Hepatocyte (in vitro differentiated cells): ENCODE measurements around the gene AHSP. TPM values are rescaled to one million over a fixed set of nuclear protein-coding genes. Genes with fewer than 3 reads are reported as not detected.

Source experiments
- DNase-seq: peaks from one replicate; pipeline ENCODE4 v3.0.0-alpha.2; 2016; ENCODE audit warnings: low spot score
- H2AFZ ChIP-seq: fragments of 200-600 bp; sonication (generic); 2 replicates; pipeline ENCODE4 v1.6.0; 2016; ENCODE audit warnings: antibody characterized with exemption, mild to moderate bottlenecking
- H3K27ac ChIP-seq: fragments of 200-600 bp; sonication (generic); 2 replicates; pipeline ENCODE4 v1.5.1; 2016; ENCODE audit warnings: mild to moderate bottlenecking
- H3K27me3 ChIP-seq: fragments of 200-600 bp; sonication (generic); 2 replicates; pipeline ENCODE4 v1.6.1; 2016
- H3K36me3 ChIP-seq: fragments of 200-600 bp; sonication (generic); replicated peaks from 2 replicates; pipeline ENCODE4 v1.5.1; 2016; ENCODE audit warnings: low read depth; ENCODE audit not compliant: insufficient read depth
- H3K4me1 ChIP-seq: fragments of 200-600 bp; sonication (generic); 2 replicates; pipeline ENCODE4 v1.5.1; 2016; ENCODE audit warnings: mild to moderate bottlenecking, moderate library complexity; ENCODE audit not compliant: insufficient read depth
- H3K4me2 ChIP-seq: fragments of 200-600 bp; sonication (generic); 2 replicates; pipeline ENCODE4 v1.6.0; 2016
- H3K4me3 ChIP-seq: fragments of 200-600 bp; sonication (generic); 2 replicates; pipeline ENCODE4 v1.5.1; 2016; ENCODE audit warnings: mild to moderate bottlenecking
- H3K79me2 ChIP-seq: fragments of 200-600 bp; sonication (generic); 2 replicates; pipeline ENCODE4 v1.6.0; 2017; ENCODE audit warnings: mild to moderate bottlenecking
- H3K9me2 ChIP-seq: fragments of 200-600 bp; sonication (generic); replicated peaks from 2 replicates; pipeline ENCODE4 v1.6.0; 2017; ENCODE audit warnings: mild to moderate bottlenecking; ENCODE audit not compliant: insufficient read depth
- H3K9me3 ChIP-seq: fragments of 200-600 bp; sonication (generic); 2 replicates; pipeline ENCODE4 v1.5.1; 2016; ENCODE audit warnings: low read depth, mild to moderate bottlenecking
- H4K20me1 ChIP-seq: fragments of 200-600 bp; sonication (generic); 2 replicates; pipeline ENCODE4 v1.6.0; 2016; ENCODE audit warnings: mild to moderate bottlenecking; ENCODE audit not compliant: insufficient read depth, poor library complexity, severe bottlenecking
- EZH2 ChIP-seq: fragments of 200-600 bp; sonication (generic); IDR thresholded peaks from 2 replicates; pipeline ENCODE4 v1.6.1; 2016; ENCODE audit warnings: antibody characterized with exemption, mild to moderate bottlenecking, borderline replicate concordance
- EZH2phosphoT487 ChIP-seq: fragments of 200-600 bp; sonication (generic); IDR thresholded peaks from one replicate; pipeline ENCODE4 v1.6.1; 2018; ENCODE audit warnings: antibody characterized with exemption, mild to moderate bottlenecking, low read depth, moderate library complexity; ENCODE audit not compliant: unreplicated experiment, severe bottlenecking
- WGBS: methylation state at CpG from one replicate; pipeline ENCODE4 v1.1.6; 2016; ENCODE audit warnings: low lambda C conversion rate; ENCODE audit errors: missing lambda C conversion rate; 5-methylcytosine and 5-hydroxymethylcytosine counted together
- polyA plus RNA-seq: library from polyadenylated mRNA; unstranded; fragments of >200 nt; fragmentation: Nextera tagmentation; extraction: Ambion mirVana; gene quantifications from 2 replicates; pipeline ENCODE4 v1.2.1, GENCODE V29; 2016
- total RNA-seq: library from RNA; depleted of rRNA; stranded (reverse); fragments of >200 nt; gene quantifications from 2 replicates; pipeline ENCODE4 v1.2.3, GENCODE V29; 2014
- TF ChIP-seq, protein P1 (sequence below): fragments of 200-600 bp; sonication (generic); IDR thresholded peaks from 2 replicates; pipeline ENCODE4 v1.5.1; 2016; ENCODE audit warnings: antibody characterized with exemption, mild to moderate bottlenecking; ENCODE audit not compliant: poor library complexity

Gene AHSP
- total and polyA plus RNA-seq, 2 experiments from 2014 or later, result not detected

DNA sequence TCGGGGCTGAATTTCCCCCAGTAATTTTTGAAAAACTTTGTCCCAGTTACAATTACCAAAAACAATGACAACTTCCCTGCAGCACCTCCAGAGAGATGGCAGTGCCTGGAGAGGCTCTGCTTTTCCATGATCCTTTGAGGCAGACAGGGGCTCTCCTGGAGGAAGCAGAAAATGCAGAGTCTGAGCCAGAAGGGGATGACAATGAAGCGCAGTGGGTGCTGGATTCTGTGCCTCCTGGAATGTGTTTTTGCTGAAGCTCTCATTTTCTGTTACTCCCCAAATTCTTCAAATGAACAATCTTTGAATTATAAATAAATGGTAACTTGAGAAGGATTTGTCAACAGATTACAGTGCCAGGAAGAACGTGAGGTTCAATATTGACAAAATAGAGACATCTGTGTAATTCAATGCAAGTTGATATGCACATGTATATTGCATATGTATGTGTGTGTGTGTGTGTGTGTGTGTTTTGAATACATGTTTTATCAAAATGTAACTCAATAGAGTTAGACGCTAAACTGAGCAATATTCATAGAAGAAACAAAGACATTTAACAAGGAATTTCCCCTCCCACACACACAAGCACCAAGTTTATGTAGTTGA, 9.8 kb upstream of the AHSP start:
- Histone ChIP-seq H3K4me1 (no peaks in the 10 kb centered on the region), H3K4me3 (no peak overlapping the region), H3K36me3 (no peaks in the 10 kb centered on the region), H3K79me2 (no peaks in the 10 kb centered on the region), H2AFZ (no peak overlapping the region), H3K27me3 (no peaks in the 10 kb centered on the region), H3K9me2 (no peaks in the 10 kb centered on the region), H3K4me2 (no peak overlapping the region), H3K27ac (no peak overlapping the region), H4K20me1 (no peaks in the 10 kb centered on the region), H3K9me3 (no peaks in the 10 kb centered on the region)
- DNase-seq, result no peak
- TF ChIP-seq, protein P1, sequence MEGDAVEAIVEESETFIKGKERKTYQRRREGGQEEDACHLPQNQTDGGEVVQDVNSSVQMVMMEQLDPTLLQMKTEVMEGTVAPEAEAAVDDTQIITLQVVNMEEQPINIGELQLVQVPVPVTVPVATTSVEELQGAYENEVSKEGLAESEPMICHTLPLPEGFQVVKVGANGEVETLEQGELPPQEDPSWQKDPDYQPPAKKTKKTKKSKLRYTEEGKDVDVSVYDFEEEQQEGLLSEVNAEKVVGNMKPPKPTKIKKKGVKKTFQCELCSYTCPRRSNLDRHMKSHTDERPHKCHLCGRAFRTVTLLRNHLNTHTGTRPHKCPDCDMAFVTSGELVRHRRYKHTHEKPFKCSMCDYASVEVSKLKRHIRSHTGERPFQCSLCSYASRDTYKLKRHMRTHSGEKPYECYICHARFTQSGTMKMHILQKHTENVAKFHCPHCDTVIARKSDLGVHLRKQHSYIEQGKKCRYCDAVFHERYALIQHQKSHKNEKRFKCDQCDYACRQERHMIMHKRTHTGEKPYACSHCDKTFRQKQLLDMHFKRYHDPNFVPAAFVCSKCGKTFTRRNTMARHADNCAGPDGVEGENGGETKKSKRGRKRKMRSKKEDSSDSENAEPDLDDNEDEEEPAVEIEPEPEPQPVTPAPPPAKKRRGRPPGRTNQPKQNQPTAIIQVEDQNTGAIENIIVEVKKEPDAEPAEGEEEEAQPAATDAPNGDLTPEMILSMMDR, result no peak
- TF ChIP-seq EZH2 (no peak), EZH2phosphoT487 (no peak)
- 82% methylated on average over 4 of the region's 4 CpGs for WGBS

DNA sequence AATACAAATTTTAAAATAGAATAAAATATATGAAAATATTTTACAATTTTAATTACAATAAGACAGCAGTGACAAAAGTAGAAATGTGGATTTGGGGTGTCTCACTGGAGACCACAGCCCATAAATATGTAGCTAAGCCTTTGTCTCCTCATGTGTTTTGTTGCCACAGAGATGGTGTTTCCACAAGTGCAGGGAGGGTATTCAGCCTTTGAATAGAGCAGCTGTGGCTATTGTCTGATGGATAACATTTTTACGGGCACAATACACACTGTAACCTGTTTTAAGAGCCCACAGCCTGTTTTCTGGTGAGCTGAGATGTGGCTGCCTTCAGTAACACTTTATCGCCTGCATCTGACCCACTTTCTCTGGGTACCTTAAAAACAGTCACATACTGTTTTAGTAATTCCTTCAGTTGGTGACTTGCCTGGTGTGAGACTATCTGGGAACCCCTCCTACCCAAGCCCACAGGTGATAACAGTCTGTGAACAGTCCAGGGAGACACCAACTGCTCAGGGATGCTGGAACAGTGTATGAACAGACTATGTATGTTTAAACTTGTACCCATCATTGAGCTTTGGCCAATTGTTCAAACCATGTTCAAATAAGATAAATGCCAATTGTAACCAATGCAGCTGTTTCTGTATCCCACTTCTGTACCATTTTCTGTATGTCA, 7.8 kb upstream of the AHSP start:
- H3K79me2 ChIP-seq, result no peaks in the 10 kb centered on the region
- WGBS, result 73% methylated on average over 2 of the region's 2 CpGs
- no peaks in the 10 kb centered on the region for H3K9me3 ChIP-seq
- no peak for TF ChIP-seq EZH2
- TF ChIP-seq, protein P1, result no peak
- no peak for TF ChIP-seq EZH2phosphoT487
- no peaks in the 10 kb centered on the region for H3K9me2 ChIP-seq
- no peak for DNase-seq
- H3K4me1 ChIP-seq, result no peaks in the 10 kb centered on the region
- no peaks in the 10 kb centered on the region for H4K20me1 ChIP-seq
- no peak overlapping the region for H3K4me3 ChIP-seq
- no peak overlapping the region for H2AFZ ChIP-seq
- H3K27ac ChIP-seq, result no peak overlapping the region
- no peaks in the 10 kb centered on the region for H3K27me3 ChIP-seq
- no peaks in the 10 kb centered on the region for H3K36me3 ChIP-seq
- H3K4me2 ChIP-seq, result no peak overlapping the region

DNA sequence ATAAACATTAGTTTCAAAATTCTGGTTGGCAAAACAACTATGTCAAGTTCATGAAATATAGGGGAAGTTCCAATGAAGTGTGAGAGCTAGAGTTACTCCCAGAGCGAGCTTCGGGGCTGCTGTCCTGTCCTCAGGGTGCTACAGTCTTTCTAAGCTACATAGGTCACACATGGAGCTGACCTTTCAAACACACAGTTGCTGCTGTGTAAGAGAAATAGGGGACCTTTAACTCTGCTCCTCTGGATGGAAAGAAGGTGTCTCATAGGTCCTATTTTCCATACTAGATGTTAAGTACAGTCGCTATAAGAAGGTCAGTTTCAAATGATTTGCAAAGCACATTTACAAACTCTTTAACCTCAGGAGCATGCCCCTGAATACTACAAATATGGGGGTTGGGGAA, 6.3 kb upstream of the AHSP start:
- WGBS, result 90% methylated on average over 3 of the region's 3 CpGs
- no peak for TF ChIP-seq EZH2
- TF ChIP-seq, protein P1, result no peak
- no peak for TF ChIP-seq EZH2phosphoT487
- H3K27ac ChIP-seq, result no peak overlapping the region
- no peaks in the 10 kb centered on the region for H3K79me2 ChIP-seq
- H3K9me2 ChIP-seq, result no peaks in the 10 kb centered on the region
- H3K4me2 ChIP-seq, result no peak overlapping the region
- no peak for DNase-seq
- no peaks in the 10 kb centered on the region for H3K36me3 ChIP-seq
- no peaks in the 10 kb centered on the region for H3K27me3 ChIP-seq
- H3K4me3 ChIP-seq, result no peak overlapping the region
- H3K4me1 ChIP-seq, result no peaks in the 10 kb centered on the region
- no peak overlapping the region for H2AFZ ChIP-seq
- H4K20me1 ChIP-seq, result no peaks in the 10 kb centered on the region
- H3K9me3 ChIP-seq, result no peaks in the 10 kb centered on the region
